KMS-11 (cell line): ENCODE results near the gene NOP9.

Experiments
- H2AFZ ChIP-seq: fragments of 200-600 bp; sonication (generic); 2 replicates; pipeline ENCODE4 v1.6.1; 2016; ENCODE audit warnings: antibody characterized with exemption, mixed run types, low read depth
- H3K27ac ChIP-seq: fragments of 200-600 bp; sonication (generic); 2 replicates; pipeline ENCODE4 v1.6.1; 2016; ENCODE audit warnings: mild to moderate bottlenecking, mixed run types
- H3K27me3 ChIP-seq: fragments of 200-600 bp; sonication (generic); 2 replicates; pipeline ENCODE4 v1.6.1; 2017; ENCODE audit warnings: mild to moderate bottlenecking, low read depth, mixed run types, moderate library complexity; ENCODE audit not compliant: insufficient read depth
- H3K36me3 ChIP-seq: fragments of 200-600 bp; sonication (generic); 2 replicates; pipeline ENCODE4 v1.6.1; 2017; ENCODE audit warnings: mild to moderate bottlenecking, mixed run types; ENCODE audit not compliant: insufficient read depth
- H3K4me1 ChIP-seq: fragments of 200-600 bp; sonication (generic); 2 replicates; pipeline ENCODE4 v1.6.1; 2016; ENCODE audit warnings: mild to moderate bottlenecking, low read depth, mixed run types; ENCODE audit not compliant: poor library complexity, severe bottlenecking
- H3K4me2 ChIP-seq: fragments of 200-600 bp; sonication (generic); 2 replicates; pipeline ENCODE4 v1.7.0; 2016; ENCODE audit warnings: mild to moderate bottlenecking, mixed run types
- H3K4me3 ChIP-seq: fragments of 200-600 bp; sonication (generic); IDR thresholded peaks from 2 replicates; pipeline ENCODE4 v1.6.1; 2017; ENCODE audit warnings: low read depth, low read length, mixed read lengths; ENCODE audit not compliant: insufficient read depth
- H3K79me2 ChIP-seq: fragments of 200-600 bp; sonication (generic); 2 replicates; pipeline ENCODE4 v1.6.1; 2016; ENCODE audit warnings: low read depth, mixed run types; ENCODE audit not compliant: insufficient read depth
- H3K9ac ChIP-seq: fragments of 200-600 bp; sonication (generic); 2 replicates; pipeline ENCODE4 v1.6.1; 2016; ENCODE audit warnings: mild to moderate bottlenecking, mixed run types
- H4K20me1 ChIP-seq: fragments of 200-600 bp; sonication (generic); 2 replicates; pipeline ENCODE4 v1.6.1; 2016; ENCODE audit warnings: mild to moderate bottlenecking, mixed run types; ENCODE audit not compliant: insufficient read depth
- TF ChIP-seq, protein P1 (sequence below): fragments of 200-600 bp; sonication (generic); conservative IDR thresholded peaks from 2 replicates; pipeline ENCODE4 v1.6.1; 2017; ENCODE audit warnings: low read depth, mild to moderate bottlenecking, antibody characterized with exemption, low read length, moderate library complexity, mixed read lengths

NOP9 gene

DNA sequence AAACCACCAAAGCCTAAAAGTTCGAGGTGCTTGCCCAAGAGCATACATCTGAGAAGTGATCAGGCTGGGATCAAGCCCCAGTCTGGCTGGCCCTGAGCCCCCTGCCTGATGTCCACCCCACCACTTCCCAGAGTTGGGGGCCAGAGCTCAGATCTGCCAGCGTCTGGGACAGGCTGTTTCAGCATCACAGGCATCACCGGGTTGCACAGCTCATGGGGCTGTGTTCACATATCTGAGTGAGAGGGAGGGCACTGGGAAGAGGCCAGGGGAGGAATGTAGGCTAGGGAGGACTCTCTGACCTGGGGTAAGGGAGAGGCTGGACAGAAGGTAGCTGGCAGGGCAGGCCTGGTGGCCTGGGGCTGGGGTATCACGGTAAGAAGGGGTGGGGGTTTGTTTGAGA, 42.7 kb upstream of the NOP9 start:
- no peak overlapping the region for H2AFZ ChIP-seq
- H3K36me3 ChIP-seq: no peaks in the 10 kb centered on the region
- no peak overlapping the region for H3K27ac ChIP-seq
- no peak overlapping the region for H3K4me3 ChIP-seq
- H3K4me1 ChIP-seq: no peaks in the 10 kb centered on the region
- H3K4me2 ChIP-seq: no peak overlapping the region
- H4K20me1 ChIP-seq: no peaks in the 10 kb centered on the region
- no peak overlapping the region for H3K9ac ChIP-seq
- no peaks in the 10 kb centered on the region for H3K79me2 ChIP-seq
- TF ChIP-seq, protein P1, sequence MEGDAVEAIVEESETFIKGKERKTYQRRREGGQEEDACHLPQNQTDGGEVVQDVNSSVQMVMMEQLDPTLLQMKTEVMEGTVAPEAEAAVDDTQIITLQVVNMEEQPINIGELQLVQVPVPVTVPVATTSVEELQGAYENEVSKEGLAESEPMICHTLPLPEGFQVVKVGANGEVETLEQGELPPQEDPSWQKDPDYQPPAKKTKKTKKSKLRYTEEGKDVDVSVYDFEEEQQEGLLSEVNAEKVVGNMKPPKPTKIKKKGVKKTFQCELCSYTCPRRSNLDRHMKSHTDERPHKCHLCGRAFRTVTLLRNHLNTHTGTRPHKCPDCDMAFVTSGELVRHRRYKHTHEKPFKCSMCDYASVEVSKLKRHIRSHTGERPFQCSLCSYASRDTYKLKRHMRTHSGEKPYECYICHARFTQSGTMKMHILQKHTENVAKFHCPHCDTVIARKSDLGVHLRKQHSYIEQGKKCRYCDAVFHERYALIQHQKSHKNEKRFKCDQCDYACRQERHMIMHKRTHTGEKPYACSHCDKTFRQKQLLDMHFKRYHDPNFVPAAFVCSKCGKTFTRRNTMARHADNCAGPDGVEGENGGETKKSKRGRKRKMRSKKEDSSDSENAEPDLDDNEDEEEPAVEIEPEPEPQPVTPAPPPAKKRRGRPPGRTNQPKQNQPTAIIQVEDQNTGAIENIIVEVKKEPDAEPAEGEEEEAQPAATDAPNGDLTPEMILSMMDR: no peak
- H3K27me3 ChIP-seq: no peaks in the 10 kb centered on the region

DNA sequence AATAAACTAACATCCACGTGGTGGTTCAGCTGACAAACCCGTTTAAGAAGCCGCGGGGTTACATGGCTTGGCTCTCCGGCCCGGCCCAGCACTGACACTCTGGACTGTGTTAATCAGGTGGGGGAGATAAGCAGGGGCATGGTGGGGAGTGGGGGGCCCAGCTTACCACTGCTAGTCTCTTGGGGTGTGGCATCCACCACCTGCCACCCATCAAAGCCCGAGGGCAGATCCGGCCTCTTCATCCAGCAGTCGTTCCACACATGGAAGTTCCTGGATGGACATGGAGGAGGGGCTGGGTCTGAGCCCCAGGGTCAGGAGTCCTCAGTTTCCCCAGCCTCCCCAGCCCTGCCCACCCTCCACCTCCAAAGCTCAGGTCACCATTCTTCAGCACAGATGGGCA, 41.5 kb upstream of the NOP9 start:
- Histone ChIP-seq H3K4me2 (no peak overlapping the region), H3K4me1 (no peaks in the 10 kb centered on the region), H3K36me3 (no peaks in the 10 kb centered on the region), H4K20me1 (no peaks in the 10 kb centered on the region), H3K9ac (no peak overlapping the region), H2AFZ (no peak overlapping the region), H3K4me3 (no peak overlapping the region), H3K79me2 (no peaks in the 10 kb centered on the region), H3K27me3 (no peaks in the 10 kb centered on the region), H3K27ac (no peak overlapping the region)
- TF ChIP-seq, protein P1: no peak

DNA sequence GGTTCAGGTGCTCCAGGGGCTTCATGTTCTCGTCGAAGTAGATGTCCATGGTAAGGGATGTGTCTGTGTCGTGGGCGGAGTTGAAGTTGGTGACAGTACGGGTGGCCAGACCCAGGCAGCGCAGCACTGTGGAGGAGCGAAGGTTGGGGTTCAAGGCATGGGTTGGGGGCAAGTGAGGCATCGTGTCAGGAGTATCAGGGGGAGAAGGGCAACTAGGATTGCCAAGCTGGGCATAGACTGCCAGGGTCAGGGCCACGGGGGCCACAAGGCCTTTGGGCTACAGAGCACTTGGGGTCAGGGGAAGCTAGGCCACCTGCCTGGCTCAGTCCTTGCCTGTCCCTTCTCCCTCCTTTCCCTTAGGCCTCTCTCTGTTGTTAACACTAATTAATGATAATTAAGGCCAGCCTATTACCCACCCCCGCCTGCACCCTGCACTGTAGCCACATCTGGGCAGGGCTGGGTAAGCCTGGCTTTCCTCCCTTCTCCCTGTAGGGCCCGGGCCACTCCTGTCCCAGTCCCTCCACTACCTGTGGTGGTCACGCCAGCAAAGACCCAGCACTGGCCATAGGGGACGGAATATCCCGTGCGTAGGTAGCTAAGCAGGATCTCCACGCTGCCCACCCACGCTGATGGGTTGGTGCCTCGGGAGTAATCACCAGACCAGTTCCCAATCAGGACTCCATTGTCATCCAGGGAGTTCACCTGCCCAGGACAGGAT, 40.9 kb upstream of the NOP9 start:
- no peak overlapping the region for H3K4me3 ChIP-seq
- H3K4me2 ChIP-seq: no peak overlapping the region
- no peak overlapping the region for H2AFZ ChIP-seq
- H3K79me2 ChIP-seq: no peaks in the 10 kb centered on the region
- H3K27me3 ChIP-seq: no peaks in the 10 kb centered on the region
- no peaks in the 10 kb centered on the region for H3K36me3 ChIP-seq
- no peaks in the 10 kb centered on the region for H4K20me1 ChIP-seq
- no peaks in the 10 kb centered on the region for H3K4me1 ChIP-seq
- TF ChIP-seq, protein P1: no peak
- no peak overlapping the region for H3K9ac ChIP-seq
- H3K27ac ChIP-seq: no peak overlapping the region

DNA sequence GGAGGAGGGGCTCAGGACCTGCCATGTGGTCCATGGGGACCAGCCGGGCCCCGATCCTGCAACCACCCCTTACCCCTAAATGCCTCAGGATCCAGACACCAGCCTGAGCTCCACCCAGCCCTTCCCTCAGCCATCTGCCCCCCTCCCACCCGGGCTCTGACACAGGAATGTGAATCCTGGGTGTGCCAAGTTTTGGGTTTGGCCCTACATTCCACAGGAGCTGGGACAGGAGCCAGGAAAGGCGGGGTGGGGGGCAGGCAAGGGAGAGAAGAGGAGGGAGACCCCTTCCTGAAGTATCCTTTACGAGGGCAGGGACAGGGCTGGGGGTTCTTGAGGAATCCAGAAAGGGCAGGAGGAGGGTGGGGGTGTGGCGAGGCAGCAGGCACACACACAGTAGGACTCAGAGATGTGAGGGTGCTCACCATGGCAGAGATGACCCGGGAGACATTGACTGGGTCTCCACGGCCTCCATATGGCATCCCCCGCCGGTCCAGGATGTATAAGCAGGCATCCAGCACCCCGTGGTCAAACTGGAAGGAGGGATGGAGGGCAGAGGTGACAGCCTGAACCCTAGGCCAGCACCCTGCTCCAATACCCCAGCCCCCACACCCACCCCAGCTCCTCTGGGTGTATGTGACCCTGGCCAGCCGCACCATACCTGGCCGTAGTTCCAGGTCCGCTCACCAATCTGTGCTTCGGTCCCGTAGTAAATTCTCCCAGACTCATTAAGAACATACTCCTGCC, 40.2 kb upstream of the NOP9 start:
- no peak overlapping the region for H3K27ac ChIP-seq
- no peaks in the 10 kb centered on the region for H3K4me1 ChIP-seq
- no peaks in the 10 kb centered on the region for H3K27me3 ChIP-seq
- no peaks in the 10 kb centered on the region for H3K36me3 ChIP-seq
- H3K9ac ChIP-seq: no peak overlapping the region
- no peak overlapping the region for H2AFZ ChIP-seq
- H3K4me2 ChIP-seq: no peak overlapping the region
- TF ChIP-seq, protein P1: no peak
- H3K4me3 ChIP-seq: no peak overlapping the region
- no peaks in the 10 kb centered on the region for H4K20me1 ChIP-seq
- no peaks in the 10 kb centered on the region for H3K79me2 ChIP-seq
